ENCODE results near the gene MAP1LC3B.

Gene MAP1LC3B

DNA sequence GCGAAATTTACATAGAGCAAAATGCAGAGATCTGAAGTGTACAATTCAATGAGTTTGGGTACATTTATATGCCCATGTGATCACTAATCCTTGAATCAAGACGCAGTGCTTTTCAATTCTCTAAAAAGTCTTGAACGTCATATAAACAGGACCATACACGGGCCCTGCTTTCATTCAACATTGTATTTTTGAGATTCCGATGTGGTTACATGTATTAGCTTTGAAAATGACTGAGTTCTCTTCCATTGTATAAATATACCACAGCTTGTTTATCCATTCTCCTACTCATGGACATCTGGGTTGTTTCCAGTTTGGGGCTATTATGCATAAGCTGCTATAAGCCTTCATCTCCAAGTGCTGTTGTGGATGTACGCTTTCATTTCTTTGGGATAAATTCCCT, 55.2 kb downstream of the MAP1LC3B start:
- Mint-ChIP-seq H3K27ac (no peak overlapping the region), H3K4me3 (no peak overlapping the region), H3K36me3 (peaks cover 10% of the 10 kb centered on the region), H3K4me1 (no peaks in the 10 kb centered on the region), H3K9me3 (no peaks in the 10 kb centered on the region), H3K27me3 (peaks cover 3% of the 10 kb centered on the region)
- ATAC-seq (ENCODE audit: low read depth) (no peak), DNase-seq (ENCODE audit: low spot score in 2 of 2) (no peak)

DNA sequence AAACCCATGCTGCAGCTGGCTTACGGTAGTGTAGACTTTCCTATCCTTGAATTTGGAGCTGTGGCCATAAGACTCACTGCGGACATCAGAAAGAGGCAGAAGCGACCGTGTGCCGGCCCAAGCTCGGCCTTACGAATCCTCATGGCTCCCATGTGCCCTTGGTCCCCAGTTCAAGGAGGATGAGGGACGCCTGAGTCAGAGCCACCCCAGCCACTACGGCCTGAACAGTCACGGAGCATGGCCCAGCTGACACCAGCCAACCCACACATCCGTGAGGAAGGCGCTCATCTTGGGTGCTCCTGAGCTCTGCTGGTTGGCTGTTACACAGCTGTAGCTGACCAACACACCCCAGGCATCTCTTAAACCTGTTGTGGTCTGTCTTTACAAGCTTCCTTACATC, 56.7 kb downstream of the MAP1LC3B start:
- Mint-ChIP-seq H3K36me3 (peaks cover 10% of the 10 kb centered on the region), H3K9me3 (no peaks in the 10 kb centered on the region), H3K4me1 (no peaks in the 10 kb centered on the region), H3K4me3 (no peak overlapping the region), H3K27ac (no peak overlapping the region), H3K27me3 (peaks cover 5% of the 10 kb centered on the region)
- no peak for DNase-seq (ENCODE audit: low spot score in 2 of 2)
- ATAC-seq (ENCODE audit: low read depth): no peak

DNA sequence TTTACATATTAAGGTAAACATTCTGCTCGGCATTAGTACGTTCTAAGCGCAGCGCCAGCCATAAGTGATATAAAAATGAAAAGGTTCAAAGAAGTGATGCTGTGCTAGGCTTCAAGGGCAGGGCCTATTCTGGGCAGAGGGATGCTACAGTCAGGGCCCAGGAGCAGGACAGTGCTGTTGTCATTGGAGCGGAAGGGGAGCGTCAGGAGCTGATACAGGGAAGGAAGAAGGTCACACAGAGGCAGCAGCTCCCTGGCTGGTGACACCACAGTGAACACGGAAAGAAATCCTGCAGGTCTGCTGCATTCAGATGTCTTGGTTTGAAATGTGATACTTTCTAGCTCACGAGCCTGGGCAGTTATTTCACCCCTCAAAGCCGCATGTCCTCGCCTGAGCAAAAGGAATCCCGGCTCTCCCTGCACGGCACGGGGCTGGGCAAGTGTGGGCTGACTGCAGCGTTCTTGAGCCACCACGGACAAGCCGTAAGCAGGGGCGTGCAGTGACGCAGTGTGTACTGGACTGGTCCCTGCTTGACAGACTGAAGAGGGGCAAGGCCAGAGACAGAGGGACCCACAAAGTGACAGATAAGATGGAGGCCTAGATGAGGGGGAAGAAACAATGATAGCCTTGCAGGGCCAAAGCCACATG, 59.6 kb downstream of the MAP1LC3B start:
- peaks cover 10% of the 10 kb centered on the region for H3K36me3 Mint-ChIP-seq
- H3K9me3 Mint-ChIP-seq: no peaks in the 10 kb centered on the region
- no peak overlapping the region for H3K4me3 Mint-ChIP-seq
- ATAC-seq (ENCODE audit: low read depth): no peak
- no peaks in the 10 kb centered on the region for H3K4me1 Mint-ChIP-seq
- no peak overlapping the region for H3K27ac Mint-ChIP-seq
- peaks cover 5% of the 10 kb centered on the region for H3K27me3 Mint-ChIP-seq
- no peak for DNase-seq (ENCODE audit: low spot score in 2 of 2)

DNA sequence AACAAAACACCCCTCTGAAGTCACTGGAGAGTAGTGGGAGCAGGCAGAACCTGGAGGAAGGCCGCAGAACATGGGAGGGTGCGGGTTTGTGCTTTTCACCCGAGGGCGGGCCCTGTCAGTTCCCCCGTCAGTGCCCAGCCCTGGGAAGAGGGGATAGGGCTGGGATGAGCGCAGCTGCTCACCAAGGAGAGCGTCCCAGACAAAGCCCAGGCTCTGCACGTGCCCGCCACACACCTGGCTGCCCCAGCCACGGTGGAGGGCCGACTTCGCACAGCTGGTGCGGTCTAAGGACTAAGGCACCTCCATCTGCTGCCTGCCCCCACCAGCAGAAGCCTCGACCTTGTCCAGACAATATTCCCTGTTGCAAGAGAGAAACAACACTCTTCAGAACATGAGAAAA, 61.2 kb downstream of the MAP1LC3B start:
- Mint-ChIP-seq H3K9me3 (no peaks in the 10 kb centered on the region), H3K4me1 (no peaks in the 10 kb centered on the region), H3K4me3 (no peak overlapping the region), H3K27me3 (peaks cover 4% of the 10 kb centered on the region), H3K36me3 (peaks cover 10% of the 10 kb centered on the region), H3K27ac (no peak overlapping the region)
- ATAC-seq (ENCODE audit: low read depth) (no peak), DNase-seq (ENCODE audit: low spot score in 2 of 2) (no peak)
